K562 (cell line): Measurements from ENCODE around the gene KIAA1958. TPM values are rescaled to one million over a fixed set of nuclear protein-coding genes. Genes with fewer than 3 reads are reported as not detected.

Experiments used
- ATAC-seq: fragments of 200-7000 bp; cut with Tn5 transposase; 3 replicates; pipeline ENCODE4 v1.9.1; 2020; ENCODE audit warnings: moderate library complexity
- BruUV-seq: library from RNA; stranded (reverse); fragments of 400-500 nt; replicated peaks from 2 replicates; lab custom pipeline; 2021; lab: Mats Ljungman, UMichigan
- CTCF ChIA-PET: fragments of 300-600 bp; formaldehyde crosslinking; extraction: SDS; loops from one replicate; lab custom pipeline; 2021; ENCODE audit warnings: low intra/inter-chr PET ratio; lab: Yijun Ruan, JAX
- POLR2A ChIA-PET: fragments of 300-600, 350-650 bp; sonication (Branson Sonifier 250); formaldehyde crosslinking; extraction: SDS; loops from one replicate; lab custom pipeline; 2021; ENCODE audit warnings: antibody characterized with exemption, inconsistent platforms; lab: Yijun Ruan, JAX
- DNase-seq, 4 experiments: peaks; one replicate each; pipeline versions ENCODE4 v3.0.0 to v3.0.0-alpha.2; 2011 to 2018; ENCODE audit warnings: low spot score in 3 of 4, mixed read lengths in 3 of 4; ENCODE audit errors: extremely low read depth in 1 of 4
- FAIRE-seq: peaks from 2 replicates; lab custom pipeline; 2011; peaks lifted over from hg19 to GRCh38; lab: Jason Lieb, UNC
- H2AFZ ChIP-seq: 2 replicates; pipeline ENCODE4 v1.6.0; 2011; ENCODE audit warnings: low read depth, low read length, control low read depth, inconsistent platforms
- H3K27ac ChIP-seq: fragments of 200-600 bp; 3 replicates; pipeline ENCODE4 v1.8.0; 2011; ENCODE audit warnings: low read depth, mild to moderate bottlenecking, control low read depth, inconsistent platforms, low read length, moderate library complexity, mixed read lengths; ENCODE audit errors: extremely low read depth
- H3K27me3 ChIP-seq, 2 experiments: fragments of 300-600 bp in 1 of 2; 2 replicates in 1 of 2; 3 replicates in 1 of 2; pipeline versions ENCODE4 v1.6.0 to v1.8.0; 2011; ENCODE audit warnings: inconsistent platforms in 2 of 2, low read length in 2 of 2, mild to moderate bottlenecking in 1 of 2, mixed read lengths in 1 of 2, moderate library complexity in 1 of 2; ENCODE audit not compliant: control insufficient read depth in 2 of 2, insufficient read depth in 2 of 2
- H3K36me3 ChIP-seq: fragments of 300-600 bp; 3 replicates; pipeline ENCODE4 v1.8.0; 2011; ENCODE audit warnings: mild to moderate bottlenecking, low read length, inconsistent platforms; ENCODE audit not compliant: control insufficient read depth, insufficient read depth
- H3K4me1 ChIP-seq, 2 experiments: fragments of 200-600 bp in 1 of 2; replicated peaks in 1 of 2; 2 replicates in 1 of 2; 3 replicates in 1 of 2; pipeline versions ENCODE4 v1.5.1 to v1.8.0; 2011; ENCODE audit warnings: inconsistent platforms in 2 of 2, low read length in 2 of 2, mild to moderate bottlenecking in 1 of 2, mixed read lengths in 1 of 2, moderate library complexity in 1 of 2; ENCODE audit not compliant: control insufficient read depth in 2 of 2, insufficient read depth in 2 of 2
- H3K4me2 ChIP-seq: 2 replicates; pipeline ENCODE4 v1.6.1; 2011; ENCODE audit warnings: low read length, control low read depth, inconsistent platforms, mixed read lengths; ENCODE audit not compliant: insufficient read depth
- H3K4me3 ChIP-seq: fragments of 200-600 bp; sonication (generic), shearing (Covaris generic); 2 replicates; pipeline ENCODE4 v1.5.1; 2016; ENCODE audit warnings: control low read depth, inconsistent platforms
- H3K79me2 ChIP-seq: fragments of 200-600 bp; 3 replicates; pipeline ENCODE4 v1.8.0; 2011; ENCODE audit warnings: low read length, inconsistent platforms; ENCODE audit not compliant: control insufficient read depth, insufficient read depth
- H3K9ac ChIP-seq, 2 experiments: 2 replicates each; pipeline versions ENCODE4 v1.6.0 to v1.6.1; 2011; ENCODE audit warnings: low read depth in 2 of 2, low read length in 2 of 2, control low read depth in 1 of 2, inconsistent platforms in 1 of 2, mild to moderate bottlenecking in 1 of 2, mixed read lengths in 1 of 2; ENCODE audit not compliant: insufficient read depth in 1 of 2
- H3K9me1 ChIP-seq: one replicate; pipeline ENCODE4 v1.6.0; 2011; ENCODE audit warnings: inconsistent platforms, mild to moderate bottlenecking, low read length, moderate library complexity; ENCODE audit not compliant: control insufficient read depth, insufficient read depth
- H3K9me3 ChIP-seq: replicated peaks from 2 replicates; pipeline ENCODE4 v1.5.1; 2011; ENCODE audit warnings: low read depth, low read length, inconsistent platforms; ENCODE audit not compliant: control insufficient read depth, insufficient read depth
- H4K20me1 ChIP-seq: replicated peaks from 2 replicates; pipeline ENCODE4 v1.6.1; 2011; ENCODE audit warnings: low read length, inconsistent platforms, mixed read lengths; ENCODE audit not compliant: control insufficient read depth, insufficient read depth
- CSDE1 ChIP-seq, 2 experiments: fragments of 450-650 bp; IDR thresholded peaks; 2 replicates each; pipeline ENCODE4 v1.6.1; 2016; ENCODE audit warnings: mild to moderate bottlenecking in 1 of 2
- DMBX1 ChIP-seq: fragments of 250-450 bp; sonication (Bioruptor Pico); IDR thresholded peaks from 2 replicates; pipeline ENCODE4 v1.8.0; 2022; ENCODE audit warnings: inconsistent platforms, mild to moderate bottlenecking, moderate library complexity, borderline replicate concordance
- E2F8 ChIP-seq: fragments of 450-650 bp; IDR thresholded peaks from 2 replicates; pipeline ENCODE4 v1.7.1; 2018; ENCODE audit warnings: mild to moderate bottlenecking, low read depth; ENCODE audit not compliant: partially characterized antibody
- EP400 ChIP-seq: fragments of 450-650 bp; IDR thresholded peaks from 2 replicates; pipeline ENCODE4 v1.6.1; 2017; ENCODE audit warnings: antibody characterized with exemption, mild to moderate bottlenecking, moderate library complexity
- MAFG ChIP-seq: fragments of 450-650 bp; conservative IDR thresholded peaks from 2 replicates; pipeline ENCODE4 v1.6.1; 2016; ENCODE audit warnings: missing genetic modification characterization, missing compliant biosample characterization
- POLR2A ChIP-seq: fragments of 450-650 bp; conservative IDR thresholded peaks from 2 replicates; pipeline ENCODE4 v1.6.1; 2016
- RBM15 ChIP-seq: fragments of 200-400 bp; formaldehyde crosslinking; IDR thresholded peaks from 2 replicates; pipeline ENCODE4 v1.6.1; 2018; ENCODE audit warnings: mild to moderate bottlenecking, low read length, moderate library complexity; ENCODE audit not compliant: insufficient read depth
- SAP30 ChIP-seq: fragments of 200-600 bp; sonication (generic); IDR thresholded peaks from 2 replicates; pipeline ENCODE4 v1.6.1; 2012; ENCODE audit warnings: borderline replicate concordance, low read depth, mild to moderate bottlenecking, moderate library complexity, low read length, control low read depth, inconsistent platforms; ENCODE audit not compliant: insufficient read depth, poor library complexity, severe bottlenecking
- TAF7 ChIP-seq: fragments of 450-650 bp; IDR thresholded peaks from 2 replicates; pipeline ENCODE4 v1.6.1; 2016; ENCODE audit warnings: missing genetic modification characterization, missing compliant biosample characterization
- YY1 ChIP-seq, 3 experiments: IDR thresholded peaks; 2 replicates each; pipeline ENCODE4 v1.6.1; 2011; ENCODE audit warnings: low read length in 2 of 3, mild to moderate bottlenecking in 2 of 3, moderate library complexity in 2 of 3, borderline replicate concordance in 1 of 3, control low read depth in 1 of 3, low read depth in 1 of 3; ENCODE audit not compliant: insufficient read depth in 3 of 3, insufficient replicate concordance in 2 of 3, control insufficient read depth in 1 of 3, insufficient read length in 1 of 3; ENCODE audit errors: extremely low read depth in 1 of 3
- ZKSCAN1 ChIP-seq: fragments of 150-350 bp; IDR thresholded peaks from 2 replicates; pipeline ENCODE4 v1.6.1; 2016; ENCODE audit warnings: low read depth, low read length
- WGBS: fragments of 100-300 bp; shearing (Covaris generic); methylation state at CpG from one replicate; pipeline ENCODE4 v1.1.6; 2016; ENCODE audit warnings: low coverage, mixed read lengths; ENCODE audit not compliant: insufficient coverage; ENCODE audit errors: missing lambda C conversion rate; 5-methylcytosine and 5-hydroxymethylcytosine counted together
- in situ Hi-C: fragments of 300-500 bp; cut with MboI; formaldehyde crosslinking; loops from 4 replicates; pipeline ENCODE4 v1.15.0; 2018; ENCODE audit warnings: inconsistent platforms, mixed read lengths
- intact Hi-C: fragments of 100-400 bp; cut with micrococcal nuclease; formaldehyde crosslinking; loops from 2 replicates; pipeline ENCODE4 v1.14.2; 2022
- polyA plus RNA-seq, 8 experiments: library from polyadenylated mRNA; depleted of rRNA in 4 of 8; stranded (reverse) in 5 of 8; unstranded in 3 of 8; fragments of >200 nt; fragmentation: Nextera tagmentation in 2 of 8; fragmentation: Illumina TruSeq in 1 of 8; extraction: Ambion mirVana in 2 of 8; extraction: Trizol in 1 of 8; gene quantifications; 2 replicates each; pipeline versions ENCODE4 v1.2.1 to v1.2.3, GENCODE V29; 2011 to 2014; ENCODE audit warnings: inconsistent platforms in 1 of 8, missing spikeins in 1 of 8
- total RNA-seq, 7 experiments: library from RNA; depleted of rRNA in 6 of 7; stranded (reverse); fragments of >200 nt in 6 of 7; fragmentation: Illumina TruSeq in 2 of 7; extraction: Trizol in 2 of 7; gene quantifications; 2 replicates each; pipeline versions ENCODE4 v1.2.1 to v1.2.3, GENCODE V29; 2011 to 2021; ENCODE audit warnings: low replicate concordance in 1 of 7

KIAA1958 gene
- total and polyA plus RNA-seq, 9 of the 15 experiments (the other 6 are each of a cell fraction or from before 2014, with no cell fraction given), result 1.1 to 16.0 (median 10.1) TPM

- no peak for DNase-seq
- BruUV-seq, result no TSS peak
- Histone ChIP-seq H3K4me1 (no peaks in the 10 kb centered on the region), H2AFZ (no peak overlapping the region)
- CTCF ChIA-PET, result no interaction called here
- TF ChIP-seq DMBX1, result no peak
- no peak for TF ChIP-seq TAF7 (tag)
- no peak for TF ChIP-seq SAP30
- TF ChIP-seq E2F8, result no peak
- no peak for TF ChIP-seq RBM15
- no peak for TF ChIP-seq YY1 (IDR thresholded peaks at IDR 0.05; ENCODE audit: borderline replicate concordance in 1 of 3, control insufficient read depth in 1 of 3, extremely low read depth in 1 of 3, insufficient read depth in 3 of 3, insufficient read length in 1 of 3, insufficient replicate concordance in 2 of 3, low read depth in 1 of 3, low read length in 2 of 3)
- no peak for TF ChIP-seq POLR2A
- TF ChIP-seq CSDE1 (IDR thresholded peaks at IDR 0.05), result no peak
- TF ChIP-seq EP400, result no peak
- TF ChIP-seq MAFG, result no peak
- no peak for TF ChIP-seq ZKSCAN1
- TF ChIP-seq, all 486 proteins: peak for 0
- H3K9ac ChIP-seq, result no peak overlapping the region
- H3K79me2 ChIP-seq, result no peaks in the 10 kb centered on the region
- H3K27ac ChIP-seq, result no peak overlapping the region
- ATAC-seq (no peak), FAIRE-seq (no peak)
- no peaks in the 10 kb centered on the region for H3K9me3 ChIP-seq
- H3K4me3 ChIP-seq, result no peak overlapping the region
- no peak overlapping the region for H3K4me2 ChIP-seq
- no peaks in the 10 kb centered on the region; the same call in 2 of the 3 replicates for H3K36me3 ChIP-seq
- POLR2A ChIA-PET, result interaction anchor here (2.1 kb wide), 1 partner anchor 9 kb away, joined by 27 read pairs; the partner anchor contains the start of gene KIAA1958
- H3K27me3 ChIP-seq, result no peaks in the 10 kb centered on the region
- intact Hi-C loops, result no loop called here
- 91% methylated on average over 1 of the region's 2 CpGs for WGBS
- no peaks in the 10 kb centered on the region for H4K20me1 ChIP-seq
- H3K9me1 ChIP-seq, result no peaks in the 10 kb centered on the region
- in situ Hi-C loops, result no loop called here
Measured at GRCh38 chr9:112477330-112477729, 9.3 kb upstream of the KIAA1958 start.
